DND-41 (cell line): ENCODE results near the gene TMEM165.
A peak's percentile ranks its signal among the peaks of the same experiment; 100 is the strongest.

Source experiments
- ATAC-seq: fragments of 200-7000 bp; cut with Tn5 transposase; 3 replicates; pipeline ENCODE4 v1.9.1; 2021; ENCODE audit warnings: low read depth; ENCODE audit not compliant: insufficient read depth
- DNase-seq: peaks from one replicate; pipeline ENCODE4 v3.0.0-alpha.2; 2020
- H2AFZ ChIP-seq: 2 replicates; pipeline ENCODE4 v1.6.0; 2012; ENCODE audit warnings: low read depth, low read length
- H3K27ac ChIP-seq: 2 replicates; pipeline ENCODE4 v1.5.1; 2012; ENCODE audit warnings: low read length, inconsistent platforms
- H3K27me3 ChIP-seq: fragments of 200-600 bp; sonication (generic); 2 replicates; pipeline ENCODE4 v1.6.0; 2012; ENCODE audit warnings: low read length, mild to moderate bottlenecking, inconsistent platforms; ENCODE audit not compliant: insufficient read depth, poor library complexity
- H3K36me3 ChIP-seq: 2 replicates; pipeline ENCODE4 v1.5.1; 2012; ENCODE audit warnings: low read length, inconsistent platforms; ENCODE audit not compliant: insufficient read depth
- H3K4me1 ChIP-seq: 2 replicates; pipeline ENCODE4 v1.5.1; 2012; ENCODE audit warnings: mild to moderate bottlenecking, low read length; ENCODE audit not compliant: insufficient read depth
- H3K4me2 ChIP-seq: 2 replicates; pipeline ENCODE4 v1.6.0; 2012; ENCODE audit warnings: mild to moderate bottlenecking, moderate library complexity, low read length, inconsistent platforms; ENCODE audit not compliant: insufficient read depth
- H3K4me3 ChIP-seq, 2 experiments: fragments of 200-600 bp in 1 of 2; shearing (Covaris generic) in 1 of 2; 2 replicates each; pipeline ENCODE4 v1.5.1; 2012 to 2016; ENCODE audit warnings: inconsistent platforms in 2 of 2, low read length in 2 of 2, mild to moderate bottlenecking in 2 of 2, low read depth in 1 of 2, moderate library complexity in 1 of 2
- H3K79me2 ChIP-seq: 2 replicates; pipeline ENCODE4 v1.6.0; 2012; ENCODE audit warnings: low read length, inconsistent platforms; ENCODE audit not compliant: insufficient read depth
- H3K9ac ChIP-seq: 2 replicates; pipeline ENCODE4 v1.6.0; 2012; ENCODE audit warnings: low read depth, mild to moderate bottlenecking, inconsistent platforms, low read length, moderate library complexity
- H3K9me3 ChIP-seq: 2 replicates; pipeline ENCODE4 v1.5.1; 2012; ENCODE audit warnings: low read length, moderate library complexity, mild to moderate bottlenecking, inconsistent platforms; ENCODE audit not compliant: insufficient read depth, severe bottlenecking
- H4K20me1 ChIP-seq: 2 replicates; pipeline ENCODE4 v1.6.0; 2012; ENCODE audit warnings: low read length; ENCODE audit not compliant: insufficient read depth
- CTCF ChIP-seq: IDR thresholded peaks from 2 replicates; pipeline ENCODE4 v1.5.1; 2012; ENCODE audit warnings: borderline replicate concordance, low read length, moderate library complexity, mild to moderate bottlenecking; ENCODE audit not compliant: poor library complexity, severe bottlenecking; ENCODE audit errors: extremely low read depth
- EZH2 ChIP-seq: IDR thresholded peaks from 3 replicates; pipeline ENCODE4 v1.6.1; 2012; ENCODE audit warnings: borderline replicate concordance, low read depth, mild to moderate bottlenecking, moderate library complexity, low read length, inconsistent platforms; ENCODE audit not compliant: severe bottlenecking

The TMEM165 gene

DNA sequence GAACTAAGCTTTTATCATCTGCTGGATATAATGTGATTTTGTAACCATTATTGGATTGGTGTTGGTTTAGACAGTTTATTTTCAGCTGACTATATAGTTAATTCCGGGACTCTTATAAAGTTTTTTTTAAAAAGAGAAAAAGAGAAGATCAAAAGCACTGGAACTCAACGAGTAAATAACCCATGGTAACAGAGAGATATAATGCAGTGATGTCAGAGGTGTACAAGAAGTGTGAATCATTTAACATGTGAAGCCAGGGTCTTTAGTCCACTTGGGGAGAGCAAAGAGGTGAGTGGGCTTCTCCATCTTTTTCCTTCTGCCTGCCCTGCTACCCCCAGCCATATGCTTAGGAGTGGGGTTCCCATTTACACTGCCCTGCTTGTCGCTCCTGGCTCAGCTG is 3.2 kb downstream of the TMEM165 start:
- Histone ChIP-seq H2AFZ (no peak overlapping the region), H3K27me3 (no peaks in the 10 kb centered on the region), H3K27ac (no peak overlapping the region), H3K4me3 (peak overlapping the region in 1 of 2 experiments; percentile 87; a peak in 2 of 4 replicates), H3K4me2 (peak overlapping the region; percentile 80), H3K36me3 (peaks cover 45% of the 10 kb centered on the region), H3K9ac (peak overlapping the region; percentile 97; the same call in 1 of the 2 replicates), H3K9me3 (no peaks in the 10 kb centered on the region), H3K4me1 (peaks cover 48% of the 10 kb centered on the region), H3K79me2 (peaks cover 76% of the 10 kb centered on the region), H4K20me1 (peaks cover 52% of the 10 kb centered on the region)
- DNase-seq (no peak), ATAC-seq (no peak)
- TF ChIP-seq EZH2 (no peak), CTCF (no peak)

DNA sequence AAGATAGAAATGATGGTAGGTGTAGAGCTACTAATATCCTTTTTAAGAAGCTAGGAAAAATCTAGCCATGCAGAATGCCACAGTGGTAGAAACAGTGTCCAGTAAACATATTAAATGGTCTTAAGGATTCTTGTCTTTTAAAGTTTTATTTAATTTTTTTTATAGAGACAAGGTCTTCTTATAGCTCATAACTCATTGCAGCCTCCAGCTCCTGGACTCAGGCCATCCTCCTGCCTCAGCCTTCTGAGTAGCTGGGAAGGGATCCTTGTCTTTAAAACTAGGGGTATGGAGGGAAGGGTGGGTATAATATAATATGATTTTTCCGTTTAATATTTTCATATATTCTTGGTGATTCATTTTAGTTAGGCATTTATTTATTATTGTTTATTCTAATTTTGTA is 3.8 kb downstream of the TMEM165 start:
- Histone ChIP-seq H2AFZ (no peak overlapping the region), H4K20me1 (peaks cover 52% of the 10 kb centered on the region), H3K27ac (no peak overlapping the region), H3K27me3 (no peaks in the 10 kb centered on the region), H3K79me2 (peaks cover 82% of the 10 kb centered on the region), H3K4me2 (peak overlapping the region; percentile 80; the same call in 1 of the 2 replicates), H3K9me3 (no peaks in the 10 kb centered on the region), H3K36me3 (peaks cover 51% of the 10 kb centered on the region), H3K4me3 (peak overlapping the region in 1 of 2 experiments; percentile 87; a peak in 2 of 4 replicates), H3K4me1 (peaks cover 48% of the 10 kb centered on the region), H3K9ac (0 out of 2 replicates have a peak overlapping the region, but pooled peaks have one; percentile 1)
- no peak for TF ChIP-seq EZH2
- TF ChIP-seq CTCF = no peak
- ATAC-seq (no peak), DNase-seq (no peak)

- H3K36me3 ChIP-seq = peaks cover 75% of the 10 kb centered on the region
- DNase-seq (no peak), ATAC-seq (no peak)
- no peak overlapping the region for H3K27ac ChIP-seq
- peaks cover 19% of the 10 kb centered on the region; the same call in 1 of the 2 replicates for H3K4me1 ChIP-seq
- TF ChIP-seq CTCF = no peak
- no peak for TF ChIP-seq EZH2
- H2AFZ ChIP-seq = no peak overlapping the region
- no peak overlapping the region for H3K4me2 ChIP-seq
- H3K9ac ChIP-seq = no peak overlapping the region
- no peak overlapping the region for H3K4me3 ChIP-seq
- H3K9me3 ChIP-seq = no peaks in the 10 kb centered on the region
- H3K27me3 ChIP-seq = no peaks in the 10 kb centered on the region
- H4K20me1 ChIP-seq = peaks cover 47% of the 10 kb centered on the region
- peaks cover 91% of the 10 kb centered on the region for H3K79me2 ChIP-seq
Measured at GRCh38 chr4:55405073-55405472, 9.3 kb downstream of the TMEM165 start.
